Measurements from ENCODE around the gene RSRP1.
"Not testable (repeated sequence)": the region's sequence is repeated elsewhere in the genome, so short reads cannot be mapped to it uniquely, and the experiment has no call there.

The RSRP1 gene

GRCh38 chr1:25259813-25260212 is 12.6 kb upstream of the RSRP1 start:
- H3K4me3 ChIP-seq (IDR thresholded peaks at IDR 0.05; ENCODE audit: insufficient read depth, low read depth, low read length); H3K79me2 ChIP-seq (ENCODE audit: insufficient read depth, low read depth); H3K27ac ChIP-seq; H3K27me3 ChIP-seq (ENCODE audit: insufficient read depth, low read depth); H3K36me3 ChIP-seq (ENCODE audit: insufficient read depth); H4K20me1 ChIP-seq (ENCODE audit: insufficient read depth); H3K4me1 ChIP-seq (ENCODE audit: low read depth, poor library complexity, severe bottlenecking); H3K4me2 ChIP-seq; H3K9ac ChIP-seq; H2AFZ ChIP-seq (ENCODE audit: low read depth): not testable (repeated sequence)

GRCh38 chr1:25257196-25257595 is 9.9 kb upstream of the RSRP1 start:
- Histone ChIP-seq H3K4me2 (no peak overlapping the region), H3K9ac (no peak overlapping the region)
- TF ChIP-seq CTCF (conservative IDR thresholded peaks at IDR 0.05; ENCODE audit: low read depth, low read length): no peak

GRCh38 chr1:25256578-25256965 is 9.3 kb upstream of the RSRP1 start:
- Histone ChIP-seq H3K4me3 (IDR thresholded peaks at IDR 0.05; ENCODE audit: insufficient read depth, low read depth, low read length) (no peak overlapping the region), H3K4me1 (ENCODE audit: low read depth, poor library complexity, severe bottlenecking) (no peaks in the 10 kb centered on the region), H3K4me2 (no peak overlapping the region), H3K27me3 (ENCODE audit: insufficient read depth, low read depth) (no peaks in the 10 kb centered on the region), H3K27ac (no peak overlapping the region), H3K79me2 (ENCODE audit: insufficient read depth, low read depth) (no peaks in the 10 kb centered on the region), H3K36me3 (ENCODE audit: insufficient read depth) (no peaks in the 10 kb centered on the region), H4K20me1 (ENCODE audit: insufficient read depth) (no peaks in the 10 kb centered on the region), H2AFZ (ENCODE audit: low read depth) (no peak overlapping the region), H3K9ac (no peak overlapping the region)
- TF ChIP-seq CTCF (conservative IDR thresholded peaks at IDR 0.05; ENCODE audit: low read depth, low read length): no peak

More at GRCh38 chr1:25257196-25257595, 9.9 kb upstream of the RSRP1 start:
- Histone ChIP-seq H3K36me3 (ENCODE audit: insufficient read depth) (no peaks in the 10 kb centered on the region), H3K79me2 (ENCODE audit: insufficient read depth, low read depth) (no peaks in the 10 kb centered on the region), H3K4me1 (ENCODE audit: low read depth, poor library complexity, severe bottlenecking) (no peaks in the 10 kb centered on the region), H3K4me3 (IDR thresholded peaks at IDR 0.05; ENCODE audit: insufficient read depth, low read depth, low read length) (no peak overlapping the region), H3K27ac (no peak overlapping the region), H4K20me1 (ENCODE audit: insufficient read depth) (no peaks in the 10 kb centered on the region), H3K27me3 (ENCODE audit: insufficient read depth, low read depth) (no peaks in the 10 kb centered on the region), H2AFZ (ENCODE audit: low read depth) (no peak overlapping the region)

GRCh38 chr1:25255706-25256577 is 8.7 kb upstream of the RSRP1 start:
- Histone ChIP-seq H4K20me1 (ENCODE audit: insufficient read depth) (no peaks in the 10 kb centered on the region), H3K4me1 (ENCODE audit: low read depth, poor library complexity, severe bottlenecking) (no peaks in the 10 kb centered on the region), H3K27me3 (ENCODE audit: insufficient read depth, low read depth) (no peaks in the 10 kb centered on the region), H3K27ac (no peak overlapping the region), H3K4me2 (no peak overlapping the region), H3K9ac (no peak overlapping the region), H3K36me3 (ENCODE audit: insufficient read depth) (no peaks in the 10 kb centered on the region), H2AFZ (ENCODE audit: low read depth) (no peak overlapping the region), H3K4me3 (IDR thresholded peaks at IDR 0.05; ENCODE audit: insufficient read depth, low read depth, low read length) (no peak overlapping the region), H3K79me2 (ENCODE audit: insufficient read depth, low read depth) (no peaks in the 10 kb centered on the region)
- no peak for TF ChIP-seq CTCF (conservative IDR thresholded peaks at IDR 0.05; ENCODE audit: low read depth, low read length)

GRCh38 chr1:25253911-25254310 is 6.7 kb upstream of the RSRP1 start:
- Histone ChIP-seq H3K27ac (no peak overlapping the region), H3K79me2 (ENCODE audit: insufficient read depth, low read depth) (no peaks in the 10 kb centered on the region), H3K36me3 (ENCODE audit: insufficient read depth) (no peaks in the 10 kb centered on the region), H3K27me3 (ENCODE audit: insufficient read depth, low read depth) (no peaks in the 10 kb centered on the region), H3K4me1 (ENCODE audit: low read depth, poor library complexity, severe bottlenecking) (no peaks in the 10 kb centered on the region), H3K4me2 (no peak overlapping the region), H3K4me3 (IDR thresholded peaks at IDR 0.05; ENCODE audit: insufficient read depth, low read depth, low read length) (no peak overlapping the region), H2AFZ (ENCODE audit: low read depth) (no peak overlapping the region), H4K20me1 (ENCODE audit: insufficient read depth) (no peaks in the 10 kb centered on the region), H3K9ac (no peak overlapping the region)
- no peak for TF ChIP-seq CTCF (conservative IDR thresholded peaks at IDR 0.05; ENCODE audit: low read depth, low read length)

Measured in KMS-11 (cell line).